Right kidney (tissue), 9 donors: ENCODE data around the gene SLC25A36.

Experiments used
- DNase-seq: peaks from one replicate; pipeline ENCODE4 v3.0.0-alpha.2; 2016
- long read RNA-seq, 8 donors: transcript quantifications; one replicate each; lab custom pipeline, GENCODE V29; 2026

SLC25A36 gene
- long read RNA-seq, donor 1, transcript SLC25A36-201 (7 exons, 1,301 nt) = minor isoform, 6 of 53 reads
- long read RNA-seq, donor 1, transcript SLC25A36-208 (4 exons, 3,537 nt) = major isoform, 18 of 53 reads
- long read RNA-seq, donor 1, transcript SLC25A36-213 (2 exons, 544 nt) = minor isoform, 10 of 53 reads
- long read RNA-seq, donor 1, transcript SLC25A36-209 (3 exons, 1,307 nt) = minor isoform, 7 of 53 reads
- long read RNA-seq, donor 1, partial matches to known transcripts = 9 of 53 reads
- long read RNA-seq, donor 1, other reads (novel, unspliced or antisense) = 0 of 53 reads
- long read RNA-seq, donor 2, transcript SLC25A36-201 (7 exons, 1,301 nt) = minor isoform, 6 of 22 reads
- long read RNA-seq, donor 2, transcript SLC25A36-208 (4 exons, 3,537 nt) = major isoform, 7 of 22 reads
- long read RNA-seq, donor 2, partial matches to known transcripts = 0 of 22 reads
- long read RNA-seq, donor 2, other reads (novel, unspliced or antisense) = 0 of 22 reads
- long read RNA-seq, donor 3, transcript SLC25A36-213 (2 exons, 544 nt) = major isoform, 6 of 17 reads
- long read RNA-seq, donor 3, partial matches to known transcripts = 0 of 17 reads
- long read RNA-seq, donor 3, other reads (novel, unspliced or antisense) = 0 of 17 reads
- long read RNA-seq, donor 4, transcript SLC25A36-208 (4 exons, 3,537 nt) = major isoform, 16 of 57 reads
- long read RNA-seq, donor 4, transcript SLC25A36-213 (2 exons, 544 nt) = minor isoform, 9 of 57 reads
- long read RNA-seq, donor 4, transcript SLC25A36-209 (3 exons, 1,307 nt) = minor isoform, 10 of 57 reads
- long read RNA-seq, donor 4, transcript SLC25A36-201 (7 exons, 1,301 nt) = minor isoform, 11 of 57 reads
- long read RNA-seq, donor 4, partial matches to known transcripts = 7 of 57 reads
- long read RNA-seq, donor 4, other reads (novel, unspliced or antisense) = 0 of 57 reads
- long read RNA-seq, donor 5, transcript SLC25A36-208 (4 exons, 3,537 nt) = major isoform, 13 of 40 reads
- long read RNA-seq, donor 5, transcript SLC25A36-201 (7 exons, 1,301 nt) = minor isoform, 11 of 40 reads
- long read RNA-seq, donor 5, partial matches to known transcripts = 5 of 40 reads
- long read RNA-seq, donor 5, other reads (novel, unspliced or antisense) = 0 of 40 reads
- long read RNA-seq, donor 6, transcript SLC25A36-213 (2 exons, 544 nt) = minor isoform, 7 of 45 reads
- long read RNA-seq, donor 6, transcript SLC25A36-201 (7 exons, 1,301 nt) = major isoform, 14 of 45 reads
- long read RNA-seq, donor 6, transcript SLC25A36-208 (4 exons, 3,537 nt) = major isoform, 14 of 45 reads
- long read RNA-seq, donor 6, partial matches to known transcripts = 5 of 45 reads
- long read RNA-seq, donor 6, other reads (novel, unspliced or antisense) = 0 of 45 reads
- long read RNA-seq, donor 7, transcript SLC25A36-209 (3 exons, 1,307 nt) = minor isoform, 6 of 205 reads
- long read RNA-seq, donor 7, transcript SLC25A36-208 (4 exons, 3,537 nt) = major isoform, 31 of 205 reads
- long read RNA-seq, donor 7, transcript SLC25A36-201 (7 exons, 1,301 nt) = minor isoform, 12 of 205 reads
- long read RNA-seq, donor 7, transcript SLC25A36-213 (2 exons, 544 nt) = minor isoform, 18 of 205 reads
- long read RNA-seq, donor 7, partial matches to known transcripts = 128 of 205 reads
- long read RNA-seq, donor 7, other reads (novel, unspliced or antisense) = 5 of 205 reads
- long read RNA-seq, donor 8, full-length matches to known transcripts = 56 of 64 reads
- long read RNA-seq, donor 8, partial matches to known transcripts = 8 of 64 reads
- long read RNA-seq, donor 8, other reads (novel, unspliced or antisense) = 0 of 64 reads

GRCh38 chr3:140941434-140942220 is at the start of gene SLC25A36:
SLC25A36 (plus strand) TSS chr3:140941836; CDS start chr3:140942055, 219 bp downstream.
- peak; percentile 98 for DNase-seq

- no peak for DNase-seq
Observed at GRCh38 chr3:140896997-140897396, 44.6 kb upstream of the SLC25A36 start.

- DNase-seq = peak; percentile 27
Observed at GRCh38 chr3:140898340-140899180, 43.1 kb upstream of the SLC25A36 start.

- DNase-seq = no peak
Observed at GRCh38 chr3:140899363-140899762, 42.3 kb upstream of the SLC25A36 start.

- no peak for DNase-seq
Observed at GRCh38 chr3:140902791-140903190, 38.8 kb upstream of the SLC25A36 start.

DNA sequence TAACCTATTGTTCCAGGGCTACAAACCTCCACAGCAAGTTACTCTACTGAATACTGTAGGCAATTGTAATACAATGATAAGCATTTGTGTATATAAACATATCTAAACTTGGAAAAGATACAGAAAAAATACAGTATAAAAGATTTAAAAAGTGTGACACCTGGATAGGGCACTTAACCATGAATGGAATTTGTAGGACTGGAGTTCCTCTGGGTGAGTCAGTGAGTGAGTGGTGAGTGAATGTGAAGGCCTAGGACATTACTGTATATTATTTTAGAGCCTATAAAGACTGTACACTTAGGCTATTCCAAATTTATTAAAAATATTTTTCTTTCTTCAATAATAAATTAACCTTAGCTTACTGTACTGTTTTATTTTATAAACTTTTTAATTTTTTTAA is 38.4 kb upstream of the SLC25A36 start:
- DNase-seq = no peak

DNA sequence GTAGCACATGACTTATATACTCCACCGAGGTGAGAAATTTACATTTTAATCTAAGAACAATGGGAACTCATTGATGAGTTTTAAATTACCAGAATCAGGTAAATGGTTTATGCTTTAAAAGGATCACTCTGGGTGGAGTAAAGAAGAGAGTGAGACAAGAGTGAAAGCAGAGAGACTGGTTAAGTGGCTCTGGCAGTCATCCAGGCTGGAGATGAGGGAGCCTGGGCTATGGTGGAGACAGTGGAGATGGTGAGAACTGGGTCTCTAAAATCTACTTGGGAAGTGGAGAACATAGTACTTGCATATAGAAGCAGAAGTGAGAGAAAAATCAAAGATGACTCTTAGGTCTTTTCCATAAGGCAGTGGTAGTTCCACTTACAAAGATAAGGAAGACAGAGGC is 37.1 kb upstream of the SLC25A36 start:
- DNase-seq = no peak

GRCh38 chr3:140905559-140905958 is 36.1 kb upstream of the SLC25A36 start:
- DNase-seq = no peak

DNA sequence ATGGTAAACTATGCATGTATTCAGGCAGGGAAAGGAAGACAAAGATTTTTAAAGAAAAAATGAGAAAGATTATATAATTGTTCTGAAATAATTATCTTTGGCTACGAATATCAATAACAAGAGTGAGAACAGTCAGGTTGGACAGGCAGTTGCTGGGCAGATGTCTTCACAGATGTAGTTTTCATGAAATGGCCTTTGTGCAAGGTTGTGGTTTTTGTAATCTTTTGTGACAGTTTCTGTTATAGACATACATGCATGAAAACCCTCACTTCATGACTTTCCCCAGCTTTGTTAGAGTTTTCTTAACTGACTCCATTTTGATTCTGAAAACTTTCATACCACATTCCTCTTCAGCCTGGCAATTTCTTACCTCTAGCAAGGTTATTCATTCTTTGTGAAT is 34.9 kb upstream of the SLC25A36 start:
- DNase-seq = no peak

GRCh38 chr3:140910860-140911259 is 30.8 kb upstream of the SLC25A36 start:
- DNase-seq = no peak

- no peak for DNase-seq
Observed at GRCh38 chr3:140911822-140912221, 29.8 kb upstream of the SLC25A36 start.

DNA sequence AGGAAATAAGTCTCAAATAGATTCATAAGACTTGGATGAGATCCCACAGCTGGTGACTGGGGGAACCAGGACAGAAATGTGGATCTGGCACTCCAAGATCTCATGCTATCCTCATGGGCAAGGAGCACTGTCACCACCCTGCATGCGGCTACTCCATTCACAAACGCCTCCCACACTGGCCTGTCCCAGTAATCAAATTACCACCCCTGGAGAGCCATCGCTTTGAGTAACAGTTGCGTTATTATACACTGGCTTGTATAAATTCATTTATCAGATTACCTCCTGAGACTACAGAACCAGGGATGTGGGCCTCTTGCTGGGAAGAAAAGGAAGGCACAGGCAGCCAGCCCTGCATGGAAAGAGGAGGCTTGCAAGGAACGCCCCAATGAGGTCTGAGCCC is 27.9 kb upstream of the SLC25A36 start:
- no peak for DNase-seq

- no peak for DNase-seq
Observed at GRCh38 chr3:140914384-140914945, 27.2 kb upstream of the SLC25A36 start.

- DNase-seq = no peak
Observed at GRCh38 chr3:140916603-140917002, 25.0 kb upstream of the SLC25A36 start.

- no peak for DNase-seq
Observed at GRCh38 chr3:140917772-140918171, 23.9 kb upstream of the SLC25A36 start.

- no peak for DNase-seq
Observed at GRCh38 chr3:140920029-140920428, 21.6 kb upstream of the SLC25A36 start.

GRCh38 chr3:140922634-140923033 is 19.0 kb upstream of the SLC25A36 start:
- DNase-seq = no peak

- DNase-seq = no peak
Observed at GRCh38 chr3:140924097-140924873, 17.4 kb upstream of the SLC25A36 start.
